Measurements from ENCODE around the gene SCGB3A1.

GRCh38 chr5:180590543-180591310 lies 572 bp downstream of the SCGB3A1 start:
- TF ChIP-seq EZH2 (IDR thresholded peaks at IDR 0.05; ENCODE audit: insufficient read depth, poor library complexity, severe bottlenecking) (peak; percentile 79), EZH2phosphoT487 (IDR thresholded peaks at IDR 0.05; ENCODE audit: insufficient read depth, low read depth) (no peak)

Data from GM23248 (cell line).